Lower lobe of right lung (tissue), 2 donors: ENCODE data around the gene SEH1L. TPM values are rescaled to one million over a fixed set of nuclear protein-coding genes. Genes with fewer than 3 reads are reported as not detected.

ENCODE experiments used
- ATAC-seq, 2 donors: fragments of 200-7000 bp; cut with Tn5 transposase; one replicate each; pipeline ENCODE4 v1.9.1; 2020 to 2022; ENCODE audit warnings: mild to moderate bottlenecking in 2 of 2, moderate library complexity in 2 of 2
- DNase-seq: peaks from one replicate; pipeline ENCODE4 v3.0.0-alpha.2; 2020
- H3K27ac ChIP-seq: fragments of 200-600 bp; one replicate; pipeline ENCODE4 v1.8.0; 2022
- H3K27me3 ChIP-seq: fragments of 200-600 bp; one replicate; pipeline ENCODE4 v1.8.0; 2022; ENCODE audit warnings: low read depth
- H3K36me3 ChIP-seq: fragments of 200-600 bp; one replicate; pipeline ENCODE4 v1.8.0; 2022; ENCODE audit warnings: mild to moderate bottlenecking
- H3K4me1 ChIP-seq: fragments of 200-600 bp; one replicate; pipeline ENCODE4 v1.8.0; 2022
- H3K4me3 ChIP-seq: fragments of 200-600 bp; one replicate; pipeline ENCODE4 v1.8.0; 2022; ENCODE audit warnings: mild to moderate bottlenecking
- H3K9me3 ChIP-seq: fragments of 200-600 bp; one replicate; pipeline ENCODE4 v1.8.0; 2022
- CTCF ChIP-seq: fragments of 200-600 bp; IDR thresholded peaks from one replicate; pipeline ENCODE4 v1.8.0; 2022; ENCODE audit warnings: antibody characterized with exemption, mild to moderate bottlenecking
- intact Hi-C: fragments of 100-400 bp; cut with DNase I; formaldehyde crosslinking; loops from one replicate; pipeline ENCODE4 v1.11.0; 2022
- total RNA-seq: library from RNA; stranded (reverse); fragmentation: NEBNext Ultra II Directional; extraction: Animal tissue kit (Norgen Biotek cat#: 25700); gene quantifications from one replicate; pipeline ENCODE4 v1.2.1, GENCODE V29; 2021
- donor health status: DM: no; HTN: yes; CAD: no; lungs with severe emphysema.

Gene SEH1L
- total RNA-seq, 1 donor from 2014 or later: 34.8 TPM

DNA sequence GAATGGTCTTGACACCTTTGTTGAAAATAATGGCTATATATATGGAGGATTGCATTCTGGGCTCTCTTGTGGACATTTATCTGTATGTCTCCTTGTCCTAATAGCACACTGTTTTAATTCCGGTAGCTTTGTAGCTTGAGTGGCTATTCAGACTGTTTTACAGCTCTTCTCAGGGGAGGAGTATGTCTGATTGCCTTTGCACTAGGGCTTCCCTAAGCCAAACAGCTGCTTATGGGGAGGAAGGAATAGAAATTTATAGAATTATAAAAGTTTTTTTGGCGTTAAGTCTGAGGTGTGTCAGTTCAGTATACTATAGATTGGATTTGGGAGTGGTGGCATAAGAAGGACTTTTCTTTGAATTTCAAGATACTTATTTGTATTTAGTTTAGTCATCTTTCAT is 12.6 kb downstream of the SEH1L start:
- Histone ChIP-seq H3K4me1 (peaks cover 5% of the 10 kb centered on the region), H3K9me3 (no peaks in the 10 kb centered on the region), H3K27me3 (no peaks in the 10 kb centered on the region), H3K27ac (no peak overlapping the region), H3K4me3 (no peak overlapping the region), H3K36me3 (peaks cover 52% of the 10 kb centered on the region)
- no peak for TF ChIP-seq CTCF
- DNase-seq (no peak), ATAC-seq (no peak)
- intact Hi-C loops: no loop called here

DNA sequence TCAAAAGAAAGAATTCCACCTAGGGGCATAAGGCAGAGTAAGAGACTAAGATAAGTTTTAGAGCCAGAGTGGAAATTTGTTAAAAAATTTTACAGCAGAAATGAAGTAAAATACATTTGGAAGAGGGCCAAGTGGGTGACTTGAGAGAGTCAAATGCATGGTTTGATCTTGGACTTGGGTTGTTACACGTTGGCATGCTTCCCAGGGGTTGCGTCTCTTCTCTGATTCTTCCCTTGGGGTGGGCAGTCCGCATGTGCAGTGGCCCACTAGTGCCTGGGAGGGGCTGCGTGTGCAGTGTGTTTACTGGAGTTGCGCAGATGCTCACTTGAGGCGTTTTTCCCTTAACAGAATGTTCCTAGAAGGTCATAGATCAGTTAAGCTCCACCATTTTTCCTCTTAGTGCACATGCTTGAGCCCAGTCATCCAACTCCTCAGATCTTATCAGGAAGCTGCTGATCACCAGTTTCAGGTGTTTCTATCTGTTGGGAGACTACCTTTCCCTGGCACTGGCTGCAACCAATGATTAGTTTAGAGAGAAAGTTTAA is 13.1 kb downstream of the SEH1L start:
- Histone ChIP-seq H3K9me3 (no peaks in the 10 kb centered on the region), H3K36me3 (peaks cover 47% of the 10 kb centered on the region), H3K4me1 (peaks cover 5% of the 10 kb centered on the region), H3K27ac (no peak overlapping the region), H3K4me3 (no peak overlapping the region), H3K27me3 (no peaks in the 10 kb centered on the region)
- intact Hi-C loops: no loop called here
- ATAC-seq: no peak
- no peak for TF ChIP-seq CTCF
- no peak for DNase-seq

- peaks cover 43% of the 10 kb centered on the region for H3K36me3 ChIP-seq
Measured at GRCh38 chr18:12963069-12963468, 15.3 kb downstream of the SEH1L start.

GRCh38 chr18:12968115-12968514 is 20.3 kb downstream of the SEH1L start:
- DNase-seq (no peak), ATAC-seq (no peak)
- Histone ChIP-seq H3K4me3 (no peak overlapping the region), H3K9me3 (no peaks in the 10 kb centered on the region), H3K27me3 (no peaks in the 10 kb centered on the region), H3K27ac (no peak overlapping the region), H3K36me3 (peaks cover 59% of the 10 kb centered on the region), H3K4me1 (no peaks in the 10 kb centered on the region)
- no peak for TF ChIP-seq CTCF
- intact Hi-C loops: no loop called here

More at GRCh38 chr18:12963069-12963468, 15.3 kb downstream of the SEH1L start:
- DNase-seq (no peak), ATAC-seq (no peak)
- Histone ChIP-seq H3K27me3 (no peaks in the 10 kb centered on the region), H3K27ac (no peak overlapping the region), H3K9me3 (no peaks in the 10 kb centered on the region), H3K4me3 (no peak overlapping the region), H3K4me1 (peaks cover 5% of the 10 kb centered on the region)
- intact Hi-C loops: no loop called here
- TF ChIP-seq CTCF: no peak

GRCh38 chr18:12968619-12969018 is 20.8 kb downstream of the SEH1L start:
- Histone ChIP-seq H3K4me3 (no peak overlapping the region), H3K27me3 (no peaks in the 10 kb centered on the region), H3K36me3 (peaks cover 55% of the 10 kb centered on the region), H3K4me1 (no peaks in the 10 kb centered on the region), H3K9me3 (no peaks in the 10 kb centered on the region), H3K27ac (no peak overlapping the region)
- DNase-seq (no peak), ATAC-seq (no peak)
- intact Hi-C loops: no loop called here
- TF ChIP-seq CTCF: no peak
